ENCODE data around the gene TRIM8.

Gene TRIM8

DNA sequence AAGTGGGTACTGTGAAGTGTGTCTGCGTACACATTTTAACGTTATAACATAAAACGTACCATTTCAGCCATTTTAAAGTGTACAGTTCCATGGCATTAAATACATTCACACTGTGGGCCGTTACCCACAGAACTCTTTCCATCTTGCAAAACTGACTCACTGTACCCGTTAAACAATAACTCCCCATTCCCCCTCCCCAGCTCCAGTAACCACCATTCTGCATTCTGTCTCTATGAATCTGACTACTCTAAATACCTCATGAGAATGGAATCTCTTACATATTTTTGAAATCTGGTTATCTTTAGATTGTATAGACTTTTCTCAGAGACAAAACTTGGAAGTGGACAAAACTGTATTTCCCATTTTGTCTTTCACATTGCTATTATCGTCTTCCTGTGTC is 60.6 kb downstream of the TRIM8 start:
- FAIRE-seq: no peak

GRCh38 chr10:102705531-102705930 is 61.3 kb downstream of the TRIM8 start:
- no peak for FAIRE-seq
